ENCODE data around the gene HEPHL1. TPM values are rescaled to one million over a fixed set of nuclear protein-coding genes. Genes with fewer than 3 reads are reported as not detected.

Gene HEPHL1
- total RNA-seq, 1 donor from 2014 or later = not detected

GRCh38 chr11:94142308-94143281 lies 121.4 kb downstream of the HEPHL1 start:
- Mint-ChIP-seq H3K4me1 (ENCODE audit: low read depth) (peaks cover 23% of the 10 kb centered on the region), H3K4me3 (ENCODE audit: low read depth) (no peak overlapping the region), H3K36me3 (ENCODE audit: insufficient read depth) (no peaks in the 10 kb centered on the region), H3K27me3 (no peaks in the 10 kb centered on the region), H3K27ac (peak overlapping the region; percentile 62), H3K9me3 (ENCODE audit: low read depth) (no peaks in the 10 kb centered on the region)
- no peak for DNase-seq (ENCODE audit: low spot score, unreplicated experiment)
- TF ChIP-seq, protein P1, sequence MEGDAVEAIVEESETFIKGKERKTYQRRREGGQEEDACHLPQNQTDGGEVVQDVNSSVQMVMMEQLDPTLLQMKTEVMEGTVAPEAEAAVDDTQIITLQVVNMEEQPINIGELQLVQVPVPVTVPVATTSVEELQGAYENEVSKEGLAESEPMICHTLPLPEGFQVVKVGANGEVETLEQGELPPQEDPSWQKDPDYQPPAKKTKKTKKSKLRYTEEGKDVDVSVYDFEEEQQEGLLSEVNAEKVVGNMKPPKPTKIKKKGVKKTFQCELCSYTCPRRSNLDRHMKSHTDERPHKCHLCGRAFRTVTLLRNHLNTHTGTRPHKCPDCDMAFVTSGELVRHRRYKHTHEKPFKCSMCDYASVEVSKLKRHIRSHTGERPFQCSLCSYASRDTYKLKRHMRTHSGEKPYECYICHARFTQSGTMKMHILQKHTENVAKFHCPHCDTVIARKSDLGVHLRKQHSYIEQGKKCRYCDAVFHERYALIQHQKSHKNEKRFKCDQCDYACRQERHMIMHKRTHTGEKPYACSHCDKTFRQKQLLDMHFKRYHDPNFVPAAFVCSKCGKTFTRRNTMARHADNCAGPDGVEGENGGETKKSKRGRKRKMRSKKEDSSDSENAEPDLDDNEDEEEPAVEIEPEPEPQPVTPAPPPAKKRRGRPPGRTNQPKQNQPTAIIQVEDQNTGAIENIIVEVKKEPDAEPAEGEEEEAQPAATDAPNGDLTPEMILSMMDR (IDR thresholded peaks at IDR 0.05; ENCODE audit: unreplicated experiment) = no peak

GRCh38 chr11:94144216-94144615 lies 123.1 kb downstream of the HEPHL1 start:
- Mint-ChIP-seq H3K4me3 (ENCODE audit: low read depth) (no peak overlapping the region), H3K9me3 (ENCODE audit: low read depth) (no peaks in the 10 kb centered on the region), H3K27ac (peak overlapping the region; percentile 76), H3K4me1 (ENCODE audit: low read depth) (peaks cover 21% of the 10 kb centered on the region), H3K27me3 (no peaks in the 10 kb centered on the region), H3K36me3 (ENCODE audit: insufficient read depth) (no peaks in the 10 kb centered on the region)
- TF ChIP-seq, protein P1 (IDR thresholded peaks at IDR 0.05; ENCODE audit: unreplicated experiment) = no peak
- no peak for DNase-seq (ENCODE audit: low spot score, unreplicated experiment)

GRCh38 chr11:94144664-94145063 lies 123.5 kb downstream of the HEPHL1 start:
- Mint-ChIP-seq H3K4me3 (ENCODE audit: low read depth) (no peak overlapping the region), H3K27ac (no peak overlapping the region), H3K9me3 (ENCODE audit: low read depth) (no peaks in the 10 kb centered on the region), H3K36me3 (ENCODE audit: insufficient read depth) (no peaks in the 10 kb centered on the region), H3K27me3 (no peaks in the 10 kb centered on the region), H3K4me1 (ENCODE audit: low read depth) (peaks cover 18% of the 10 kb centered on the region)
- DNase-seq (ENCODE audit: low spot score, unreplicated experiment) = no peak
- TF ChIP-seq, protein P1 (IDR thresholded peaks at IDR 0.05; ENCODE audit: unreplicated experiment) = no peak

GRCh38 chr11:94145431-94145830 lies 124.3 kb downstream of the HEPHL1 start:
- H3K9me3 Mint-ChIP-seq (ENCODE audit: low read depth) = no peaks in the 10 kb centered on the region
- no peaks in the 10 kb centered on the region for H3K27me3 Mint-ChIP-seq
- H3K36me3 Mint-ChIP-seq (ENCODE audit: insufficient read depth) = no peaks in the 10 kb centered on the region
- peaks cover 14% of the 10 kb centered on the region for H3K4me1 Mint-ChIP-seq (ENCODE audit: low read depth)
- no peak overlapping the region for H3K27ac Mint-ChIP-seq
- H3K4me3 Mint-ChIP-seq (ENCODE audit: low read depth) = no peak overlapping the region
- DNase-seq (ENCODE audit: low spot score, unreplicated experiment) = no peak
- TF ChIP-seq, protein P1 (IDR thresholded peaks at IDR 0.05; ENCODE audit: unreplicated experiment) = no peak

GRCh38 chr11:94145916-94146315 lies 124.8 kb downstream of the HEPHL1 start:
- TF ChIP-seq, protein P1 (IDR thresholded peaks at IDR 0.05; ENCODE audit: unreplicated experiment) = no peak
- DNase-seq (ENCODE audit: low spot score, unreplicated experiment) = no peak
- H3K4me1 Mint-ChIP-seq (ENCODE audit: low read depth) = peaks cover 13% of the 10 kb centered on the region
- H3K27ac Mint-ChIP-seq = no peak overlapping the region
- H3K9me3 Mint-ChIP-seq (ENCODE audit: low read depth) = no peaks in the 10 kb centered on the region
- no peaks in the 10 kb centered on the region for H3K36me3 Mint-ChIP-seq (ENCODE audit: insufficient read depth)
- H3K27me3 Mint-ChIP-seq = no peaks in the 10 kb centered on the region
- H3K4me3 Mint-ChIP-seq (ENCODE audit: low read depth) = no peak overlapping the region
